ENCODE results near the gene CLIC4.

Gene CLIC4

GRCh38 chr1:24856787-24857506, 111.7 kb downstream of the CLIC4 start:
- TF ChIP-seq CTCF (conservative IDR thresholded peaks at IDR 0.05; ENCODE audit: low read depth, low read length): no peak
- no peak overlapping the region for H3K4me2 ChIP-seq
- H2AFZ ChIP-seq (ENCODE audit: low read depth): no peak overlapping the region
- H3K79me2 ChIP-seq (ENCODE audit: insufficient read depth, low read depth): no peaks in the 10 kb centered on the region
- no peak overlapping the region for H3K27ac ChIP-seq
- H3K36me3 ChIP-seq (ENCODE audit: insufficient read depth): no peaks in the 10 kb centered on the region
- no peaks in the 10 kb centered on the region for H3K4me1 ChIP-seq (ENCODE audit: low read depth, poor library complexity, severe bottlenecking)
- no peaks in the 10 kb centered on the region for H4K20me1 ChIP-seq (ENCODE audit: insufficient read depth)
- no peak overlapping the region for H3K9ac ChIP-seq
- H3K27me3 ChIP-seq (ENCODE audit: insufficient read depth, low read depth): no peaks in the 10 kb centered on the region
- no peak overlapping the region for H3K4me3 ChIP-seq (IDR thresholded peaks at IDR 0.05; ENCODE audit: insufficient read depth, low read depth, low read length)

GRCh38 chr1:24857507-24858133, 112.4 kb downstream of the CLIC4 start:
- TF ChIP-seq CTCF (conservative IDR thresholded peaks at IDR 0.05; ENCODE audit: low read depth, low read length): no peak
- no peak overlapping the region for H3K4me3 ChIP-seq (IDR thresholded peaks at IDR 0.05; ENCODE audit: insufficient read depth, low read depth, low read length)

GRCh38 chr1:24858277-24858676, 113.0 kb downstream of the CLIC4 start:
- H3K27ac ChIP-seq: no peak overlapping the region
- H3K27me3 ChIP-seq (ENCODE audit: insufficient read depth, low read depth): no peaks in the 10 kb centered on the region
- no peaks in the 10 kb centered on the region for H4K20me1 ChIP-seq (ENCODE audit: insufficient read depth)
- TF ChIP-seq CTCF (conservative IDR thresholded peaks at IDR 0.05; ENCODE audit: low read depth, low read length): no peak
- H3K79me2 ChIP-seq (ENCODE audit: insufficient read depth, low read depth): no peaks in the 10 kb centered on the region
- no peak overlapping the region for H3K4me2 ChIP-seq
- no peak overlapping the region for H3K9ac ChIP-seq
- no peak overlapping the region for H3K4me3 ChIP-seq (IDR thresholded peaks at IDR 0.05; ENCODE audit: insufficient read depth, low read depth, low read length)
- no peaks in the 10 kb centered on the region for H3K36me3 ChIP-seq (ENCODE audit: insufficient read depth)
- H2AFZ ChIP-seq (ENCODE audit: low read depth): no peak overlapping the region
- no peaks in the 10 kb centered on the region for H3K4me1 ChIP-seq (ENCODE audit: low read depth, poor library complexity, severe bottlenecking)

More at GRCh38 chr1:24857507-24858133, 112.4 kb downstream of the CLIC4 start:
- Histone ChIP-seq H3K79me2 (ENCODE audit: insufficient read depth, low read depth) (no peaks in the 10 kb centered on the region), H3K4me2 (no peak overlapping the region), H3K27me3 (ENCODE audit: insufficient read depth, low read depth) (no peaks in the 10 kb centered on the region), H3K27ac (no peak overlapping the region), H3K36me3 (ENCODE audit: insufficient read depth) (no peaks in the 10 kb centered on the region), H3K4me1 (ENCODE audit: low read depth, poor library complexity, severe bottlenecking) (no peaks in the 10 kb centered on the region), H4K20me1 (ENCODE audit: insufficient read depth) (no peaks in the 10 kb centered on the region), H2AFZ (ENCODE audit: low read depth) (no peak overlapping the region), H3K9ac (no peak overlapping the region)

GRCh38 chr1:24859063-24860010, 114.1 kb downstream of the CLIC4 start:
- H3K9ac ChIP-seq: no peak overlapping the region
- H3K4me2 ChIP-seq: no peak overlapping the region
- no peaks in the 10 kb centered on the region for H3K36me3 ChIP-seq (ENCODE audit: insufficient read depth)
- H2AFZ ChIP-seq (ENCODE audit: low read depth): no peak overlapping the region
- H3K4me3 ChIP-seq (IDR thresholded peaks at IDR 0.05; ENCODE audit: insufficient read depth, low read depth, low read length): no peak overlapping the region
- H3K27me3 ChIP-seq (ENCODE audit: insufficient read depth, low read depth): no peaks in the 10 kb centered on the region
- no peaks in the 10 kb centered on the region for H3K4me1 ChIP-seq (ENCODE audit: low read depth, poor library complexity, severe bottlenecking)
- TF ChIP-seq CTCF (conservative IDR thresholded peaks at IDR 0.05; ENCODE audit: low read depth, low read length): no peak
- no peaks in the 10 kb centered on the region for H4K20me1 ChIP-seq (ENCODE audit: insufficient read depth)
- H3K27ac ChIP-seq: no peak overlapping the region
- H3K79me2 ChIP-seq (ENCODE audit: insufficient read depth, low read depth): no peaks in the 10 kb centered on the region
